Peyer's patch (tissue), 4 donors: ENCODE data around the gene PRIMA1.

Experiments used
- CTCF ChIP-seq, 6 experiments: fragments of 450-650 bp in 4 of 6; fragments of 200-600 bp in 2 of 6; sonication (generic) in 1 of 6; IDR thresholded peaks; one replicate each; pipeline ENCODE4 v1.5.1; 2017 to 2019; ENCODE audit warnings: antibody characterized with exemption in 6 of 6, mild to moderate bottlenecking in 3 of 6, moderate library complexity in 1 of 6
- POLR2A ChIP-seq, 2 donors: fragments of 450-650 bp; IDR thresholded peaks; one replicate each; pipeline ENCODE4 v1.5.1; 2017; ENCODE audit warnings: antibody characterized with exemption in 2 of 2, mild to moderate bottlenecking in 2 of 2, moderate library complexity in 2 of 2

DNA sequence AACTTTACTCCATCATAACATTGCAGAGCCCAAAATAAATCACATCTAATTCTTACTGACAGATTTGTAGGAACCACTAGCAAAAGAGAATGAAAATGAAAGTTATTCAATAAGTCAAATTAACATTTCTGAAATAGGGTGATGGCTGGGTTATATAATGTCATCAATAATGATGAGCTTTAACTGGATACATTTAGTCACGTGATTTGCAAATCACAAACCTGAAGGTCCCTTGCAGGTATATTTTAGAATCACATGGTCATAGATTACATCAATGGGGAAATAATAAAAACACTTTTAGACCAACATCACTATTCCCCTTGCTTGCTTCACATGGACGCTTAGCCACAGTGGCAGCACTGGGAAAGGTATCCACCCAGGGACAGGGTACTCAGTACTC, 86.7 kb downstream of the PRIMA1 start:
- TF ChIP-seq CTCF (IDR thresholded peaks at IDR 0.05), result no peak
- no peak for TF ChIP-seq POLR2A (IDR thresholded peaks at IDR 0.05)
